ENCODE measurements around the gene WASHC2C.
"Not testable (repeated sequence)": the region's sequence is repeated elsewhere in the genome, so short reads cannot be mapped to it uniquely, and the experiment has no call there.

WASHC2C gene

DNA sequence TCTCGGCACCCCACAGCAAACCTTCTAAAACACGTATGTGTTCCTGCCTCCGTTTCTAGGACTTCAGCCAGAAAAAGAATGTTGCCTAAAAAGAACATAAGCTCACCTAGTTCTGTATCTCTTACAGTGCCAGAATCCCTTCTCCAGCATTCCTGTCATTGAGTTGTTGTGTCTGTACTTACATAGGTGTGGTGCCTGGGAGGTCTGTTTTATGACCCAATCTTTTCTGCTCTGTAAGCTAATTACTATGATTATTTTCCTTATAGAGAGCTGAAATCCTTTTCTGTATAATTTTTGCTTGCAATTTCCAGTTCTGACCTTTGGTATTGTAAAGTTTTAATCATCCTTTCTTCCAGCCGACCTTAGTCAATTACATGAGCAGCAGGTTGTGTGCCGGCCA lies 28.0 kb downstream of the WASHC2C start:
- H3K18ac ChIP-seq (ENCODE audit: low read depth in 1 of 2, low read length in 2 of 2); DNase-seq; H3K9me3 ChIP-seq (ENCODE audit: control insufficient read depth, low read length); H2AK5ac ChIP-seq (ENCODE audit: low read length, severe bottlenecking); H3K27me3 ChIP-seq (ENCODE audit: control insufficient read depth in 1 of 2, insufficient read depth in 1 of 2, low read length in 2 of 2); H2BK15ac ChIP-seq (ENCODE audit: low read depth, poor library complexity, severe bottlenecking); H4K91ac ChIP-seq (ENCODE audit: low read length); H3K4me3 ChIP-seq (ENCODE audit: insufficient read depth in 1 of 2, low read depth in 1 of 2, low read length in 2 of 2); H3K4ac ChIP-seq (ENCODE audit: low read depth in 1 of 2, low read length in 2 of 2); H2BK12ac ChIP-seq (ENCODE audit: low read length in 2 of 2); H2BK120ac ChIP-seq (ENCODE audit: low read depth, low read length); H3K9ac ChIP-seq (ENCODE audit: low read length); H4K8ac ChIP-seq (ENCODE audit: low read length); H3K23ac ChIP-seq (ENCODE audit: low read length in 2 of 2); H3K14ac ChIP-seq (ENCODE audit: low read length in 2 of 2); H2BK5ac ChIP-seq (ENCODE audit: low read depth, low read length, poor library complexity, severe bottlenecking); H3K79me1 ChIP-seq (replicated peaks; ENCODE audit: low read length, poor library complexity, severe bottlenecking); H3K27ac ChIP-seq (ENCODE audit: low read length, poor library complexity, severe bottlenecking); H3K4me2 ChIP-seq (ENCODE audit: low read length, poor library complexity, severe bottlenecking); H3K4me1 ChIP-seq (ENCODE audit: control insufficient read depth, insufficient read depth, low read depth, low read length); H2AFZ ChIP-seq (ENCODE audit: low read depth, low read length): not testable (repeated sequence)
- H3K36me3 ChIP-seq (ENCODE audit: control insufficient read depth in 1 of 2, insufficient read depth in 2 of 2, low read depth in 1 of 2, low read length in 2 of 2): peaks cover 4 to 12% of the 10 kb centered on the region in 2 experiments
- 100% methylated on average over 2 of the region's 5 CpGs for WGBS

DNA sequence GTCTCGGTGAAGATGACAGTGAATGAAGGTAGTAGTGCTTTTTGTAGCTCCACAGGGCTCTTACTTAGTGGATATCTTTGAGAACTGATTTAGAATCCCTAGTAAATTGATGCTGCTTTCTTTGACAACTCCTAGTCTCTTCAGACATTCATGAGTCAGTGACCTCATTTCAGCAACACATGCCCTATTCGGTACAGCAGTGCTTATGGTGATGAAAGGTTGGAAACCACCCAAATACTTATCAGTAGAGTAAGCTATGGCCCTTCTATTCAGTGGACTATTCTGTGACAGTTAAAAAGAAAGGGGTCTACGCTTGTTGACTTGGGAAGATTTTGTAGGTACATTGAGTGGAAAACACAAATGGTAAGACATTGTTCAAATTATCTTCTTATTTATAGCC lies 29.0 kb downstream of the WASHC2C start:
- H2BK5ac ChIP-seq (ENCODE audit: low read depth, low read length, poor library complexity, severe bottlenecking); H3K9ac ChIP-seq (ENCODE audit: low read length); H3K4me1 ChIP-seq (ENCODE audit: control insufficient read depth, insufficient read depth, low read depth, low read length); H3K4me2 ChIP-seq (ENCODE audit: low read length, poor library complexity, severe bottlenecking); H2AK5ac ChIP-seq (ENCODE audit: low read length, severe bottlenecking); H3K27ac ChIP-seq (ENCODE audit: low read length, poor library complexity, severe bottlenecking); H3K27me3 ChIP-seq (ENCODE audit: control insufficient read depth in 1 of 2, insufficient read depth in 1 of 2, low read length in 2 of 2); H2BK12ac ChIP-seq (ENCODE audit: low read length in 2 of 2); H3K14ac ChIP-seq (ENCODE audit: low read length in 2 of 2); H3K23ac ChIP-seq (ENCODE audit: low read length in 2 of 2); H4K8ac ChIP-seq (ENCODE audit: low read length); H2BK15ac ChIP-seq (ENCODE audit: low read depth, poor library complexity, severe bottlenecking); H3K18ac ChIP-seq (ENCODE audit: low read depth in 1 of 2, low read length in 2 of 2); H3K4me3 ChIP-seq (ENCODE audit: insufficient read depth in 1 of 2, low read depth in 1 of 2, low read length in 2 of 2); H3K79me1 ChIP-seq (replicated peaks; ENCODE audit: low read length, poor library complexity, severe bottlenecking); H3K4ac ChIP-seq (ENCODE audit: low read depth in 1 of 2, low read length in 2 of 2); H2AFZ ChIP-seq (ENCODE audit: low read depth, low read length); DNase-seq; H3K9me3 ChIP-seq (ENCODE audit: control insufficient read depth, low read length); H2BK120ac ChIP-seq (ENCODE audit: low read depth, low read length); H4K91ac ChIP-seq (ENCODE audit: low read length): not testable (repeated sequence)
- peaks cover 4 to 12% of the 10 kb centered on the region in 2 experiments for H3K36me3 ChIP-seq (ENCODE audit: control insufficient read depth in 1 of 2, insufficient read depth in 2 of 2, low read depth in 1 of 2, low read length in 2 of 2)
- WGBS: no CpG with 5 or more reads among the region's 3 CpGs

DNA sequence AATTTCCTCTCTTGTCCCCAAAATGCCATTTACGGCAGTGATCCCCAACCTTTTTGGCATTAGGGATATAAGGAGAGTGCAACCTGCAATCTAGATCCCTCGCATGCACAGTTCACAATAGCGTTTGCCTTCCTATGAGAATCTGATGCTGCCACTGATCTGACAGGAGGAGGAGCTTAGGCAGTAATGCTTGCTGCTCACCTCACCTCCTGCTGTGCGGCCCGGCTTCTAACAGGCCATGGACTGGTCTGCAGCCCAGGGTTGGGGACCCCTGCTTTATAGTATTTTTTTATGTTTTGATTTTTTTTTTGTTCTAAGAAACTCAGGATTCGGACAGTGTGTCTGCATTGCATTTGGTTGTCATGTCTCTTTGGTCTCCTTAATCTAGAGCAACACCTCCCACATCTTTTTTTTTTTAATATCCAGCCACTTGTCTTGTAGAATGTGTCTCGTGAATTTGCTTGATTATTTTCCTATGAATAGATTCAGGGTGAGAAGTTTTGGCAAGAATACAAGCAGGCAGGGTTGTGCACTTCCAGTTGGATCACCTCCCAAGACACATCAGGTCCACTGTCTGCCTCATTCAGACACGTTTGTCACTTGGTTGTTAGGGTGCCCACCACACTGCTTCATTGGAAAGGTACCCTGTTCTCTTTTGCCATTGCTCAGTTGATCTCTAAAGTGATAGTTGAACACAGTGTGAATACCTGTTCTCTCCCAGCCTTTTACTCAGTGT lies 30.8 kb downstream of the WASHC2C start:
- H2BK12ac ChIP-seq (ENCODE audit: low read length in 2 of 2); H3K27ac ChIP-seq (ENCODE audit: low read length, poor library complexity, severe bottlenecking); H3K14ac ChIP-seq (ENCODE audit: low read length in 2 of 2); H3K9me3 ChIP-seq (ENCODE audit: control insufficient read depth, low read length); H2AFZ ChIP-seq (ENCODE audit: low read depth, low read length); H4K8ac ChIP-seq (ENCODE audit: low read length); H2BK5ac ChIP-seq (ENCODE audit: low read depth, low read length, poor library complexity, severe bottlenecking); H3K23ac ChIP-seq (ENCODE audit: low read length in 2 of 2); H2AK5ac ChIP-seq (ENCODE audit: low read length, severe bottlenecking); H2BK120ac ChIP-seq (ENCODE audit: low read depth, low read length); H3K27me3 ChIP-seq (ENCODE audit: control insufficient read depth in 1 of 2, insufficient read depth in 1 of 2, low read length in 2 of 2); H3K4me2 ChIP-seq (ENCODE audit: low read length, poor library complexity, severe bottlenecking); H3K18ac ChIP-seq (ENCODE audit: low read depth in 1 of 2, low read length in 2 of 2); DNase-seq; H3K9ac ChIP-seq (ENCODE audit: low read length); H3K79me1 ChIP-seq (replicated peaks; ENCODE audit: low read length, poor library complexity, severe bottlenecking); H3K4ac ChIP-seq (ENCODE audit: low read depth in 1 of 2, low read length in 2 of 2); H4K91ac ChIP-seq (ENCODE audit: low read length); H2BK15ac ChIP-seq (ENCODE audit: low read depth, poor library complexity, severe bottlenecking); H3K4me3 ChIP-seq (ENCODE audit: insufficient read depth in 1 of 2, low read depth in 1 of 2, low read length in 2 of 2); H3K4me1 ChIP-seq (ENCODE audit: control insufficient read depth, insufficient read depth, low read depth, low read length): not testable (repeated sequence)
- peaks cover 4 to 12% of the 10 kb centered on the region in 2 experiments for H3K36me3 ChIP-seq (ENCODE audit: control insufficient read depth in 1 of 2, insufficient read depth in 2 of 2, low read depth in 1 of 2, low read length in 2 of 2)
- WGBS: 100% methylated on average over 2 of the region's 8 CpGs

DNA sequence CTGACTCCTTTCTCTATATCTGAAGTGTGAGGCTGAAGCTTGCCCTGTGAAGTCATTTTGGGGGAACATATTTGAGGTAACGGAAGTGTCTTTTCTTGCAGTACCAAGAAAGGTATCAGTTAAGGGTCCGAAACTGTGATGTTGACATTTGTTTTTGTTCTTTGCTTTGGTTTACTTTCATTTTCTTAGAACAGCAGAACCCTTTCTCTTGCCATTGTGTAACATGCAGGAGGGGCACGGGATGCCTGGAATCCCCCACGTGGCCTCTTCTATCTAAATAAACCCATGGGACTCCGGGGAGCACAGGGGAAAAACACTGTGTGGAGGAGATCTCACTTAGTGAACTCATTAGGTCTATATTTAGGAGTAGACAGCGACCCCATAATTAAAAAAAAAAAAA lies 34.6 kb downstream of the WASHC2C start:
- not testable (repeated sequence) for H4K8ac ChIP-seq (ENCODE audit: low read length); H3K23ac ChIP-seq (ENCODE audit: low read length in 2 of 2); H2BK5ac ChIP-seq (ENCODE audit: low read depth, low read length, poor library complexity, severe bottlenecking); H2AFZ ChIP-seq (ENCODE audit: low read depth, low read length); H3K9me3 ChIP-seq (ENCODE audit: control insufficient read depth, low read length); H3K79me1 ChIP-seq (replicated peaks; ENCODE audit: low read length, poor library complexity, severe bottlenecking); H3K18ac ChIP-seq (ENCODE audit: low read depth in 1 of 2, low read length in 2 of 2); H3K4me2 ChIP-seq (ENCODE audit: low read length, poor library complexity, severe bottlenecking); H3K4me1 ChIP-seq (ENCODE audit: control insufficient read depth, insufficient read depth, low read depth, low read length); H4K91ac ChIP-seq (ENCODE audit: low read length); H3K4me3 ChIP-seq (ENCODE audit: insufficient read depth in 1 of 2, low read depth in 1 of 2, low read length in 2 of 2); H3K27me3 ChIP-seq (ENCODE audit: control insufficient read depth in 1 of 2, insufficient read depth in 1 of 2, low read length in 2 of 2); H3K36me3 ChIP-seq (ENCODE audit: control insufficient read depth in 1 of 2, insufficient read depth in 2 of 2, low read depth in 1 of 2, low read length in 2 of 2); H2BK12ac ChIP-seq (ENCODE audit: low read length in 2 of 2); H3K4ac ChIP-seq (ENCODE audit: low read depth in 1 of 2, low read length in 2 of 2); H3K27ac ChIP-seq (ENCODE audit: low read length, poor library complexity, severe bottlenecking); H2BK15ac ChIP-seq (ENCODE audit: low read depth, poor library complexity, severe bottlenecking); H2AK5ac ChIP-seq (ENCODE audit: low read length, severe bottlenecking); H3K14ac ChIP-seq (ENCODE audit: low read length in 2 of 2); H3K9ac ChIP-seq (ENCODE audit: low read length); H2BK120ac ChIP-seq (ENCODE audit: low read depth, low read length)
- peak; percentile 14 for DNase-seq
- 100% methylated on average over 1 of the region's 6 CpGs for WGBS
